ENCODE data around the gene RNF150. TPM values are rescaled to one million over a fixed set of nuclear protein-coding genes. Genes with fewer than 3 reads are reported as not detected.

RNF150 gene
- total and polyA plus RNA-seq, 2 of the 8 experiments (the other 6 are each of a cell fraction or from before 2014, with no cell fraction given) = 3.4 to 4.8 TPM

GRCh38 chr4:141107927-141108326, 25.3 kb downstream of the RNF150 start (continued):
- TF ChIP-seq, protein P1, sequence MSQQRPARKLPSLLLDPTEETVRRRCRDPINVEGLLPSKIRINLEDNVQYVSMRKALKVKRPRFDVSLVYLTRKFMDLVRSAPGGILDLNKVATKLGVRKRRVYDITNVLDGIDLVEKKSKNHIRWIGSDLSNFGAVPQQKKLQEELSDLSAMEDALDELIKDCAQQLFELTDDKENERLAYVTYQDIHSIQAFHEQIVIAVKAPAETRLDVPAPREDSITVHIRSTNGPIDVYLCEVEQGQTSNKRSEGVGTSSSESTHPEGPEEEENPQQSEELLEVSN (IDR thresholded peaks at IDR 0.05) = no peak
- TF ChIP-seq RFX5 (IDR thresholded peaks at IDR 0.05; ENCODE audit: borderline replicate concordance, low read depth, low read length) = no peak
- no peak for TF ChIP-seq SUZ12 (IDR thresholded peaks at IDR 0.05; ENCODE audit: low read length)
- TF ChIP-seq TAF1 (IDR thresholded peaks at IDR 0.05; ENCODE audit: low read depth, low read length) = no peak

Data from H1 (cell line).